Dendritic cell treated with granulocyte-macrophage colony-stimulating factor and Interleukin-4, amounts not matched to agents 40 ng/mL and 50 ng/mL, for 4 days (primary cell): ENCODE results near the gene TAS1R2.

Experiments
- H3K27ac Mint-ChIP-seq: one replicate; pipeline ENCODE4 v1.8.0; 2022; ENCODE audit warnings: mild to moderate bottlenecking, mixed read lengths
- H3K27me3 Mint-ChIP-seq: one replicate; pipeline ENCODE4 v1.8.0; 2022; ENCODE audit warnings: mild to moderate bottlenecking, mixed read lengths
- H3K36me3 Mint-ChIP-seq: one replicate; pipeline ENCODE4 v1.8.0; 2022; ENCODE audit warnings: low read depth, mixed read lengths
- H3K4me1 Mint-ChIP-seq: one replicate; pipeline ENCODE4 v1.8.0; 2022; ENCODE audit warnings: low read depth, mixed read lengths
- H3K4me3 Mint-ChIP-seq: one replicate; pipeline ENCODE4 v1.8.0; 2022; ENCODE audit warnings: mild to moderate bottlenecking, moderate library complexity, mixed read lengths
- H3K9me3 Mint-ChIP-seq: one replicate; pipeline ENCODE4 v1.8.0; 2022; ENCODE audit warnings: mixed read lengths
- intact Hi-C: fragments of 100-400 bp; cut with micrococcal nuclease; formaldehyde crosslinking; loops from one replicate; pipeline ENCODE4 v1.15.0; 2022

The TAS1R2 gene

DNA sequence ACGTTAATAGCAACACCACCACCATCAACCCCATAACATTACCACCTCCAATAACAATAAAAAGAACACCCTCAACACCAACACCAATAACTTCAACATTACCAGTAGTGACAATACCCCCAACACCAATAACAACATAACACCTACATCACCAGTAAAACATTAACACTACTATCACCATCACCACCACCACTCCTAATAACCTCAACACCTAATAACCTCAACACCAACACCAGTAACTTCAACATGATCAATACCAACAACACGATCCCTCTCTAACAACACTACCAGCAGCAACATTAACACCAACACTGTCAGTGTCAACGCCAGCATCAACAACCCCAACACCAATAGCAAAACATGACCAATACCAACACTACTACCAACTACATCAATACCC is 57.2 kb downstream of the TAS1R2 start:
- H3K4me3 Mint-ChIP-seq, result no peak overlapping the region
- H3K9me3 Mint-ChIP-seq, result no peaks in the 10 kb centered on the region
- H3K36me3 Mint-ChIP-seq, result no peaks in the 10 kb centered on the region
- no peaks in the 10 kb centered on the region for H3K4me1 Mint-ChIP-seq
- no peak overlapping the region for H3K27ac Mint-ChIP-seq
- H3K27me3 Mint-ChIP-seq, result peaks cover 6% of the 10 kb centered on the region
- intact Hi-C loops, result no loop called here

DNA sequence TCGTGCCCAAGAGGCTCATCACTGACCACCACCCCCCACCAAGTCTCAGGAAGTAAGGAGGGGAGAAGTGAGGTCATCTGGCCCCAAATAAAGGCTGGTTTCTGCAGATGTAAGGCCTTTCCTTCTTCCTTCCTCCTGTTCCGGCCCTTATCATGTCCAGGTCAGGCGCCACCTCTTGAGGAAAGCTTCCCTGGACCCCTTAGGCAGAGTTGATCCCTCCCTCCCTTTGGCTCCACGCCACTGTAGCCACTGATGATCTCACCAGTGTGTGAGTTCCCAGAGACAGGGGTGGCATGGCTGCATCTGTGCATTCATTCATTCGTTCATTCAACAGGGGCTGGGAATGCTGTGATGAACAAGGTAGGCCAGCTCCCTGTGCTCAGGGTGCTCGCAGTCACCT is 59.2 kb downstream of the TAS1R2 start:
- intact Hi-C loops, result no loop called here
- H3K4me3 Mint-ChIP-seq, result no peak overlapping the region
- H3K9me3 Mint-ChIP-seq, result no peaks in the 10 kb centered on the region
- peaks cover 7% of the 10 kb centered on the region for H3K27me3 Mint-ChIP-seq
- no peaks in the 10 kb centered on the region for H3K4me1 Mint-ChIP-seq
- H3K36me3 Mint-ChIP-seq, result no peaks in the 10 kb centered on the region
- H3K27ac Mint-ChIP-seq, result no peak overlapping the region

DNA sequence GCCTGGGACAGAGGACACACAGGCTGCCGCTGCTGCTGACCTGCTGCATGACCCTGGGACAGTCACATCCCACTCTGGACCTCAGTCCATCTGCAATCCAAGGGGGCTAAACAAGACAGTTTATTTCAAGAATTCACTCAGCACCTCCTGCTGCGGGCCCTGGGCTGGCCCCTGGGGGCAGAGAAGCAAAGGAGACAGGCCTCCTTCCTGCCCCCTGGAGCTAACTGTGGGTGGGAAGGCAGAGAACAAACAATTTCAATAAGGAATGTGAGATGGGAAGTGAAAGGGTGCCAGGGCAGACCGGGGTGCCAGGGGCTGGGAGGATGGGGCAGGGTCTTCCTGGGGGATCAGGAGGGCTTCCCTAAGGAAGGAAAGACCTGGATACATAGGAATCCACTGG is 60.0 kb downstream of the TAS1R2 start:
- H3K9me3 Mint-ChIP-seq, result no peaks in the 10 kb centered on the region
- H3K4me3 Mint-ChIP-seq, result no peak overlapping the region

DNA sequence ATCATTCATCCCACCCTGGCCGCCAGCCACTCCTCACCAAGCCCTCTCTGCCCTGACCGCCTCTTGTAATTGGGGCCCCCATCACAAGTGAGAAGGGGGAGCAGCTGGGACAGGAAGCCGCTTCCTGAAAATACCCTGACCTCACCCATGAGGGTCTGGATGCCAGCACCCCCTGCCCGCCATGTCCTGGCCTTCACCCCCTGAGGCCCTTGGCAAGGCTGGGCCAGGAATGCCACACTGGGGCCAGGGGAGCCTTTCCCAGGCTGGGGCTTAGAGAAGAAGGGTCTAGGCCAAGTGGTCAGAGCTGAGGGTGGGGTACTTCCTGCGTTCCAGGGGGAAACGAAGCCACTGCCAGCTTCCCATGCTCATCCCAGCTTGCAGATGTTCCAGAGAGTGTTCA is 60.5 kb downstream of the TAS1R2 start:
- H3K9me3 Mint-ChIP-seq, result no peaks in the 10 kb centered on the region
- H3K4me1 Mint-ChIP-seq, result no peaks in the 10 kb centered on the region
- H3K27ac Mint-ChIP-seq, result no peak overlapping the region
- intact Hi-C loops, result no loop called here
- no peaks in the 10 kb centered on the region for H3K36me3 Mint-ChIP-seq
- H3K27me3 Mint-ChIP-seq, result peaks cover 5% of the 10 kb centered on the region
- H3K4me3 Mint-ChIP-seq, result no peak overlapping the region

More for the DNA sequence above, 60.0 kb downstream of the TAS1R2 start:
- intact Hi-C loops, result no loop called here
- Mint-ChIP-seq H3K27me3 (peaks cover 3% of the 10 kb centered on the region), H3K4me1 (no peaks in the 10 kb centered on the region), H3K36me3 (no peaks in the 10 kb centered on the region), H3K27ac (no peak overlapping the region)

DNA sequence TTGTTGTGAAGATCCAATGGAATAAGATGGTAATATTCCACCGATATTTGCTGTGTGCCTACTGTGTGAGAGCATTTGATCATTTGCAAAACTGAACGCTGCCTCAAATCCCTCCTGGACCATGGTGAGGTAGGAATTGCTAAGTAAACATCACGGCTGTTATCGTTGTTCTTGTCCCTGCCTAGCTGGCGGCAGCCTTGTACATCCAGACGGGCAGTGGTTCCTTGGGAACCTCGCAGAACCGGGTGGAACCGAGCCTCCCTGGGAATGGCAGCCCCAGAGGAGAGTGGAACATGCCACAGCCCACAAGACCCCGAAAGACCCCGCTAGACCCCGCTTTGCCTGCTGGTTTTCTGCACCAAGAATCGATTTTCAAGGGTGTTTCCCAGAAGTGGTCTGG is 60.9 kb downstream of the TAS1R2 start:
- Mint-ChIP-seq H3K27me3 (peaks cover 5% of the 10 kb centered on the region), H3K9me3 (no peaks in the 10 kb centered on the region), H3K4me3 (no peak overlapping the region), H3K27ac (no peak overlapping the region), H3K4me1 (no peaks in the 10 kb centered on the region), H3K36me3 (no peaks in the 10 kb centered on the region)
- intact Hi-C loops, result no loop called here

DNA sequence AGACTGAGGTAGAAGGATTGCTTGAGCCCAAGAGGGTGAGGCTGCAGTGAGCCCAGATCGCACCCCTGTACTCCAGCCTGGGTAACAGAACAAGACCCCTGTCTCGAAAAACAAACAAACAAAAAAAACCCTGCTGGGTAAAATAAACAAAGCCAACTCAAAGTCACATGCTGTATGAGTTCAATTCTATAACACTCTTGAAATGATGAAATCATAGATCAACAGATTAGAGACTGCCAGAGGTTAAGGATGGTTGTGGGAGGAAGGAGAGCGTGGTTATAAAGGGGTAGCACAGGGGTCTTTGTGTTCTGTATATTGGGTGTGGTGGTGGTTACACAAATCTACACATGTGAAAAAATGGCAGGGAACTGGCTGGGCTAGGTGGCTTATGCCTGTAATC is 62.5 kb downstream of the TAS1R2 start:
- Mint-ChIP-seq H3K27ac (no peak overlapping the region), H3K4me1 (no peaks in the 10 kb centered on the region), H3K36me3 (no peaks in the 10 kb centered on the region), H3K9me3 (no peaks in the 10 kb centered on the region), H3K27me3 (peaks cover 9% of the 10 kb centered on the region), H3K4me3 (no peak overlapping the region)
- intact Hi-C loops, result no loop called here

DNA sequence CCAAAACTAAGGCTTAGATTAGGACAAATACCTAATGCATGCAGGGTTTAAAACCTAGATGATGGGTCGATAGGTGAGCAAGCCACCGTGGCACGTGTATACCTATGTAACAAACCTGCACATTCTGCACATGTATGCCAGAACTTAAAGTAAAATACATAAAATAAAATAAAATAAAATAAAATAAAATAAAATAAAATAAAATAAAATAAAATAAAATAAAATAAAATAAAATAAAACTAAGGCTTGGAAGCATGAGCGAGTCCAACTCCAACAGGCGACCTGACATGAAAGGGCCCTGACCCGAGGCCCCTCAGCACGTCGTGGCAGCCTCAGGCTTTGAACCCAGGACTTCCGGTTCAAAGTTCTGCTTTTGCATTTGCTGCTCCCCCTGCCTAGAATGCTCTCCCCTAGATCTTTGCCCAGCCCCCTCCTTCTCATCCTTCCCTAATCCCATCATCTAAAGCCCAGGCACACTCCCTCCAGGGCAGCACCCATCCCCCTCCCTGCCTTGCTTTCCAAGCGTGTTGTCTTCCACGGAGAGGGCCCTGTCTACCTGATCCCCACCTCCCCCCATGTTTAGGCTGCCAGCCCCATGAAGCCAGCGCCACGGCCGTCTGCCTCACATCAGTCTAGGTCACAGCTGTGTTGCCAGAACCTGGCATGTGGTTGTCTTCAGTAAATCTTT is 64.3 kb downstream of the TAS1R2 start:
- H3K4me1 Mint-ChIP-seq, result no peaks in the 10 kb centered on the region
- peaks cover 15% of the 10 kb centered on the region for H3K27me3 Mint-ChIP-seq
- H3K27ac Mint-ChIP-seq, result no peak overlapping the region
- H3K4me3 Mint-ChIP-seq, result no peak overlapping the region
- no peaks in the 10 kb centered on the region for H3K9me3 Mint-ChIP-seq
- no peaks in the 10 kb centered on the region for H3K36me3 Mint-ChIP-seq
- intact Hi-C loops, result no loop called here

DNA sequence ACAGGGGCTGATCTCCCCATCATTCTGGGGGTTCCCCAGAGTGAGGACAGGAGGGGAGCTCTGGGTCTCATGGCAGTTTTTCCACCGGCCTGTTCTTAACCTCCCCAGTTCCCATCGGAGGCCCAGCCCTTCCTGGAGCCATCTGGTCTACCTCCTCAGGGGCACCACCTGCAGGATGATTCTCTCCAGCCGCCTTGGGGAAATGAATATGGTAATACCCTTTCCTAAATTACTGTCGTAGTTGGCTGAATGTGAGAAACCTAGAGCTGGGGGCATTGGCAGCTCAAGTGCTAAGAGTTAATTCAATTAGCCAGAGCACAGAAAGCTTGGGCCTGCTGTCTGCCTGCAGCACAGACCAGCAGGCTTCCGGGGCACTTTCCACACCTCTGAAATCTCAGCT is 64.9 kb downstream of the TAS1R2 start:
- H3K4me3 Mint-ChIP-seq, result no peak overlapping the region
- peaks cover 15% of the 10 kb centered on the region for H3K27me3 Mint-ChIP-seq
- intact Hi-C loops, result no loop called here
- H3K9me3 Mint-ChIP-seq, result no peaks in the 10 kb centered on the region
- no peaks in the 10 kb centered on the region for H3K36me3 Mint-ChIP-seq
- H3K4me1 Mint-ChIP-seq, result no peaks in the 10 kb centered on the region
- no peak overlapping the region for H3K27ac Mint-ChIP-seq

DNA sequence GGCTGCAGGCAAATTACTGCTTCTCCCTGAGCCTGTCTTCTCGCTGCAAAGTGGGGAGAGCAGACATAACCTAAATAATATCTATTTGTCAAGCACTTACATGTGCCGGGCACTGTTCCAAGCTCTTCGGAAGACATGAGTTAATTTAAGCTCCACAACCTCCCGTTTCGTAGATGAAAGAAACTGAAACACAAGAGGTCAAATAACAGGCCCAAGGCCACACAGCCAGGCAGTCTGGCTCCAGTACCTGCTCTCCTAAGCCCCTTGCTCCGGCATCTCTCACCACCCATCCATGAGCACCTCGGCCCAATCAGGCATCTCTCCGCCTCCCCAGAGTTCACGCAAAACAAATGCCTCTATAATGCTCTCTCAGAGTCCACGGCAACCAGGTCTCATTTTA is 65.4 kb downstream of the TAS1R2 start:
- Mint-ChIP-seq H3K27ac (no peak overlapping the region), H3K4me1 (no peaks in the 10 kb centered on the region), H3K36me3 (no peaks in the 10 kb centered on the region), H3K27me3 (peaks cover 15% of the 10 kb centered on the region), H3K4me3 (no peak overlapping the region), H3K9me3 (no peaks in the 10 kb centered on the region)
- intact Hi-C loops, result no loop called here

DNA sequence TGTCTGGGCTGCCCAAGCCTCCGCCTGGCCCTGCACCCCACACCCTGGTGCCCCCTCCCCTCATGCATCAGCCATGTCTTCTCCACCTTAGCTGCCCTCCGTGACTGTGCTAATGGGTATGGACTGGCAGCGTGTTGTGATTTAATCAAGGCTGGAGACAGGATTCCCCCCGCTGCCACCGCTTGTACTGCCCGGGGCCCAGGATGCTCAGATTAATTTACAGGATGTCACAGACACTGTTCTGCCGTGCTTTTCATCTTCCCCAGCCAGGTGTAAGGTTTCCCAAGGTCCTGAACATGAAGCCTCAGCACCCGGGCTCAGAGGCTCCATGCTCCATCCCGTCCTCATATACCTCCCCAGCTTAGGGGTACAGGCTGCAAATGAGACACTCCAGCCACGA is 66.3 kb downstream of the TAS1R2 start:
- Mint-ChIP-seq H3K4me1 (no peaks in the 10 kb centered on the region), H3K27me3 (peaks cover 15% of the 10 kb centered on the region), H3K27ac (no peak overlapping the region), H3K9me3 (no peaks in the 10 kb centered on the region), H3K36me3 (no peaks in the 10 kb centered on the region), H3K4me3 (no peak overlapping the region)
- intact Hi-C loops, result no loop called here

DNA sequence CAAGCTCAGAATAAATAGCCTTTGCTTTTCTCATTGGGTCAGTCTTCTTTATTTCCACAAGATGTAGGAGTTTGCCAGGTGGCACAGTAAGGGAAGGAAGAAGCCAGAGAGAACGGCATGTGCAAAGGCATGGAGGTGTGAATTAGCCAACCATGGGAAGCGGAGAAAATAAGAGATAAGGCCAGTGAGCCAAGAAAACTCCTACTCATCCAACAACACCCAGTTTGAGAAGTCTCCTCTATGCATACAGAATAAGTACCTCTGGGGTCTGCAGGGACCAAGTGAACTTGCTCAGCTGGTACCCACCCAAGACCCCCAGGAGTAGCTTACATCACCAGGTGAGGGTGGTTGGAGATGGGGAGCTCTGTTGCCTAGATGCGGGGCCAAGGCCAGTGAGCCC is 66.7 kb downstream of the TAS1R2 start:
- Mint-ChIP-seq H3K36me3 (no peaks in the 10 kb centered on the region), H3K27ac (no peak overlapping the region), H3K4me1 (no peaks in the 10 kb centered on the region), H3K4me3 (no peak overlapping the region), H3K9me3 (no peaks in the 10 kb centered on the region), H3K27me3 (peaks cover 17% of the 10 kb centered on the region)
- intact Hi-C loops, result no loop called here
